Gastrocnemius medialis (tissue), 4 donors: Measurements from ENCODE around the gene FOXP3.

Source experiments
- CTCF ChIP-seq, 5 experiments: fragments of 450-650 bp in 3 of 5; fragments of 200-600 bp in 2 of 5; sonication (generic) in 2 of 5; IDR thresholded peaks in 4 of 5; conservative IDR thresholded peaks in 1 of 5; 1 replicate in 4 of 5; 2 replicates in 1 of 5; pipeline ENCODE4 v1.5.1; 2016 to 2019; ENCODE audit warnings: antibody characterized with exemption in 5 of 5, mild to moderate bottlenecking in 3 of 5, moderate library complexity in 3 of 5
- POLR2A ChIP-seq, 2 donors: fragments of 450-650 bp; IDR thresholded peaks; one replicate each; pipeline ENCODE4 v1.6.1; 2017; ENCODE audit warnings: antibody characterized with exemption in 2 of 2, mild to moderate bottlenecking in 2 of 2, moderate library complexity in 2 of 2

GRCh38 chrX:49204017-49204416 lies 60.5 kb downstream of the FOXP3 start:
- TF ChIP-seq POLR2A (IDR thresholded peaks at IDR 0.05) (no peak), CTCF (IDR thresholded peaks at IDR 0.05 in 4 of 5, conservative IDR thresholded peaks at IDR 0.05 in 1 of 5) (no peak)
